Esophagus mucosa (tissue), 1 donor: ENCODE results near the gene KIFC1. TPM values are rescaled to one million over a fixed set of nuclear protein-coding genes. Genes with fewer than 3 reads are reported as not detected.

Source experiments
- ATAC-seq: fragments of 200-7000 bp; cut with Tn5 transposase; one replicate; pipeline ENCODE4 v1.9.1; 2020
- total RNA-seq: library from RNA; stranded (reverse); gene quantifications from one replicate; pipeline ENCODE4 v1.2.4, GENCODE V29; 2023
- donor health status: DM: yes; HTN: yes; CAD: no.

The KIFC1 gene
- total RNA-seq, 1 donor from 2014 or later = 19.0 TPM

DNA sequence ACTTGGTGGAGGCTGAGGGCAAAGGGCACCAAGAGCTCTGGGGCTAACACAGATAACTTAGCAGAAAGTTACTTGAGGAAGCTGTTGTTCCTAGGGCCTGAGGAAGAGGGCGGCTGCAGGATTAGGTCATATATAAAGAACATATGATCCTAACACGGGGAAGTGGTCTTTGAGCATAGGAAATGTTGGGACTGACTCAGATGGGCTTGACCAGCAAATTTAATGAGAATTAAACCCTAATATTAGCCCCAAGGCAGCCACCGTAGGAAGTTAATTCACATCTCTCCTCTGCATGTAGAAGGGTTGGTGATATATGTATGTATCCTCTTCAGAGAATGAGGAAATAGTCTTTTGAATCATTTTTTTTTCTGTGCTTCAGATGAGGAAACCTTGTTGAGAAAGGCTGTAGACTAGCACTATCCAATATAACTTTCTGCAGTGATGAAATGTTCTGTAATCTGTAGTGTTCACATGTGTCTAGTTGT lies 53.5 kb downstream of the KIFC1 start:
- ATAC-seq = no peak

DNA sequence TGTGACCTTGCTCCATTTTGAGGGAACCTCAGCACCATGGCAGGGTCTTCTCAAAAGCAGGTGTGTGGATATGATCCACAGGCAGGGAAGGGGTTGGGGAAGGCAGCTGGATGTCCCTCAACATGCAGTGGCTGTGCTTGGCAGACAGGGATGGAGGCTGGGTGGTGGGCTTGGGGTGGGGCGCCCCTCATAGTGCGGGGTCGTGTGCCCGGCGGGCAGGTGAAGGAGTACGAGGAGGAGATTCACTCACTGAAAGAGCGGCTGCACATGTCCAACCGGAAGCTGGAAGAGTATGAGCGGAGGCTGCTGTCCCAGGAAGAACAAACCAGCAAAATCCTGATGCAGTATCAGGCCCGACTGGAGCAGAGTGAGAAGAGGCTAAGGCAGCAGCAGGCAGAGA lies 54.7 kb downstream of the KIFC1 start:
- no peak for ATAC-seq

DNA sequence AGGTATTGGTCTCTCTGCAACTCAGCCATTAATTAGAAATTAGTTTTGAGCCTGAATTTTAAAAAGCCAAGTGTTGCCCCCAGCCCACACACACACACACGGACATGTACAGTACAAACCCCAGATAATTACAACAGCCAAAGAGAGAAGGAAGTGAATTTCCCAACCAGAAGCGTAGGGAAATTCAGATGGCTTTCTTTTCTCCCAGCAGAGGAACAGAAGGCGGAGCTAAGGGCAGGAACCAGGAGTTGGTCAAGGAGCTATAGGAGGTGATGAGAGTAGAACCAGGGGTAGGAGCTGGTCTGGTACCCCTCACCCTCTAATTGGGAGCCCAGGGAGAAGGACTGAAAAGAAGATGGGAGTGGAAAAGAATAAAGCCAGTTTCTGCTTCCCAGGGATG lies 58.8 kb downstream of the KIFC1 start:
- no peak for ATAC-seq

DNA sequence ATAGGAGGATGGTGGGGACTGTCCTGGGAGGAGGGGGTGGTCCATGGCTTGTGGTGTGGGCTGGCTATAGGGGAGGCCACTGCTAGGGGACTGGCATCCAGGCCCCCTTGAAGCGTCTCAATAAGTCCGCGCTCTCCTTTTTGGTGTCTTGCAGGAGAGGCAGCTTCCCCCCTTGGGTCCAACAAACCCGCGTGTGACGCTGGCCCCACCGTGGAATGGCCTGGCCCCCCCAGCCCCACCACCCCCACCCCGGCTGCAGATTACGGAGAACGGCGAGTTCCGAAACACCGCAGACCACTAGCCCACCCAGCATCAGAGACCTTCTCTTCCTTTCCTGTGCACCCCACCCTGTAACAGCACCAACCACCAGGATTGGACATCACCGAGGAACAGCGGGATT lies 60.0 kb downstream of the KIFC1 start:
- ATAC-seq = no peak

DNA sequence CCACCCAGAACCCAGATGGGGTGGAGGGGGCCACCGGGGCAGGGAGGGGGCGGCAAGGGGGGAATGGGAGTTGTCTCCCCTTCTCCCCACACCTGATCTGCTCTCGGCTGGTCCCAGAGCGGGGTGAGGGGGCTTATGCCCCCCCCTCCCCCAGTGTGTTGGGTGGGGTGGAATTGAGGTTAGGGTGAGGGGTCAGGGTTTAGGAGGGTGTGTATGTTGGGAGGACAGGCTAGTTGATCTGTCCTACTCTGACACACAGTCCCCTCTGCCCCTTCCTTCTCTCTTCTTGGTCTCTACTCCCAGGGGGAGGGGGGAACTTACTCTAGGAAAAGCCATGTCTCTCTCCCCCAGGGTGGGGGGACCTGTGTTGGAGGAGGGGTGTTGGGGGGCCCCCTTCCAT lies 60.9 kb downstream of the KIFC1 start:
- ATAC-seq = no peak

DNA sequence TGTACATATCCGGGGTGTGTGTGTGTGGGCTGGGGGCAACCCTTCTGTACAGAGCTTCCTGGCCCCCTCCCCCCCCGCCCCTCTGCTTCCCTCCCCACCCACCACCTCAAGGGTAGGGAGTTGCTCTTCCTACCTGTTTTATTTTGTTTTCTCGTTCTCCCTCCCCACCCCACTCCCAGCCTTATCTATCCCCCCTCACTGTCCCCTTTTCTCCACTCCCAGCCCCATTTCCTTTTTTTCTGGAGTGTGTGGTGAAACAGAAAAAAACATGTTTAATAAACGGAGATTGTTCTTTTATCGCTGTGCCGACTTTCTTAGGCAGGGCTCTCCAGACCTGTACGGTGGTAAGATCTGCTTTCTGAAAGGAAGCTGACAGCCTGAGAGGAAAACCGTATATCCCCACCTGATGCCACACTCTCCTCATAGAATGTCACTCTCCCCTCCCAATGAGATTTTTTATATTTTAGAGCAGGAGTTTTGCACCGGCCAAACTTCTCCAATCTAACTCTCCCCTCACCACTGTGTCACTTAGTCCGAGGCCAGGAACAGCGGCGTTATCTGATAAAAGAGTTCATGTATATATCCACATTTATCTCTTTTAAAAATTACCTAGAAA lies 61.9 kb downstream of the KIFC1 start:
- ATAC-seq = no peak

DNA sequence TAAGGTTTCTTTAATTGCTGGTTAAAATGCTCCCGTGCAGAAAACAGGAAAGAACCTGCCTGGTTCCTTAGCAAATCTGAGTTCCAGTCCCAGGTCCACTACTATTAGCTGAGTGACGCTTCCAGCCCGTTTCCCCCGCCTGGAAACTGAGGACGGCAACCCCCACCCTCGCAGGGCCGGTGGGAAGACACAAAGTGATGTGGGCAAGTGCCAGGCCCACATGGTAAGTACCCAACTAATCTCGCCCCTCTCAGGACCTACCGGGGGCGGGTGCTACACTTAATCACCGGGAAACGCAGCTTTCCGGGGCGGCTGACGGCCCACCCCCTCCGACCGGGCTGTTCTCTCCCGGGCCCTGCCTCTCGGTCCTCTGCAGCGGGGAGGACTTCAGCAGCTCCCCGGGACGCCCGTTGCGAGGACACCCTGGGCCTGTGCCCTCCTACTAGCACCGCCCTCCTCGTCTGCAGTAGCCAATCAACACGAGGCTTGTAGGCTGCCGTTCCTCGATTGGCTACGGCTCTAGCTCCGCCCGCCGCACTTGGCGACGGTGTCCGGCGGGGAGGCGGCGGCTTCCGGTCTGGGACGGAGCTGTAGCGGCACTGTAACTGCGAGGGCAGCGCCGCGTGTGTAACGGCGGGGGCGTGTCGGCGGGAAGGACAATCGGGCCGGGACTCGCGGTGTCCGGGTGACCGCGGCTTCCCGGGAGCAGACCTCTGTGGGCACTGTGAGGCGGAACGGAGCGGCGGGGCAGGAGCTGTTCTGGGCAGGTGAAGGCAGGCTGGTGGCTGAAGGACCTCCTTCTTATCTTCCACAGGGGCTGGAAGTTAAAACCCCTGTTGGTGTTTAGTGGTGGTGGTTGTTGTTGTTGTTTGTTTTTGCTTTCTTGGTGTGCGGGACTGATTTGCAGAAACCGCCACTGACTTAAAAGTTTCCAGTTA lies 62.7 kb downstream of the KIFC1 start, which contains the start of gene ZBTB9:
Gene ZBTB9, plus strand, starts transcription at position 568 of the 938 bp plus-strand sequence. CDS start 525 bp downstream, outside the sequence.
- ATAC-seq = peak; percentile 99

DNA sequence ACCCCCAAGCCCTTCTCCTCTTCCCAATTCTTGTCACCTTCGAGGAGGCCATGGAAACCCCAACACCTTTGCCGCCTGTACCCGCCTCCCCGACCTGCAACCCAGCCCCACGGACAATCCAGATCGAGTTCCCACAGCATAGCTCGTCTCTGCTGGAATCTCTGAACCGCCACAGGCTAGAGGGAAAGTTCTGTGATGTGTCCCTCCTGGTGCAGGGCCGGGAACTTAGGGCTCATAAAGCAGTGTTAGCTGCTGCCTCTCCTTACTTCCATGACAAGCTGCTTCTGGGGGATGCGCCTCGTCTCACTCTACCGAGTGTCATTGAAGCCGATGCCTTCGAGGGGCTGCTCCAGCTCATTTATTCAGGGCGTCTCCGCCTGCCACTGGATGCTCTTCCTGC lies 63.4 kb downstream of the KIFC1 start:
- no peak for ATAC-seq

DNA sequence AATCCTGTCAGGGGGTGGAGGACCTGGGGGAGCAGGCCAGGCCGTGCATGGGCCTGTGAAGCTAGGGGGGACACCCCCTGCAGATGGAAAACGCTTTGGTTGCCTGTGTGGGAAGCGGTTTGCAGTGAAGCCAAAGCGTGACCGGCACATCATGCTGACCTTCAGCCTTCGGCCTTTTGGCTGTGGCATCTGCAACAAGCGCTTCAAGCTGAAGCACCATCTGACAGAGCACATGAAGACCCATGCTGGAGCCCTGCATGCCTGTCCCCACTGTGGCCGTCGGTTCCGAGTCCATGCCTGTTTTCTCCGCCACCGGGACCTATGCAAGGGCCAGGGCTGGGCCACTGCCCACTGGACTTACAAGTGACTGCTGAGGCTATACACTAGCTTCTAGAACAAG lies 64.5 kb downstream of the KIFC1 start:
- no peak for ATAC-seq

DNA sequence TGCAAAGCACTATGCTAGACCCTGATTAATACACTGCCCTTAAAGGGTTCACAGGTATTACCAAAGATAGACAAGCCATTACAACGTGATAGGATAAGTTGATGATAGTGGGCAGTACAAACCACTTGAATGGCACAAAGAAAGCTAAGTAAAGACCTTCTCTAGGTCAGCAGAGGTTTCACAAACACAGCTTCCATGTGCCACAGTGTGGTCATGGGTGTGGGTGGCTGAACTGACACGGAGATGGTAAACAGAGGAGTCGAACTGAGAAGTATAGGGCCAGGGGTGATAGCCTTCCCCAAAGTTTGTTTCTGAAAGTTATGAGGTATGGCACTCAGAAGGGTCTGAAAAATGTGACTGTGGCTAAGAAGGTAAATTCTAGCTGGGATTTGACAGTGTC lies 67.1 kb downstream of the KIFC1 start:
- ATAC-seq = no peak

DNA sequence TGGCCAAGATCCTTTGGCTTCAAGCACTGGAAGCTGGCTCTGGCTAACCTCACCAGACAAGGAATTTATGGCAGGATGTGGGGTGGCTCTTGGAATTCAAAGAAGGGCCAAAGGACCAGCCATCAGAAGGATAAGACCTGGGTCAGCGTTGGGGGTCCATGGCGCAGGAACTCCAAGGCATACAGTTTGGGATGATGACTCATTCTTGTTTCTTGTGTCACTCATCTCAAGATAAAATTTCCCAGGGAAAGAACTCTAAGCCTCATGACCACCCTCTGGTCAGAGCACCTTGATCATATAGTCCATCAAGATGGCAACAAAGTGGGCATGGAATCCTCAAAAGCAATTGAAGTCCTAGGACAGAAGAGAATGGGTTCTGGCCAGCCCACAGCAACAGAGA lies 67.6 kb downstream of the KIFC1 start:
- ATAC-seq = no peak

Other genes with a start within 250 kb of the KIFC1 start
- gene COL11A2, start 199.4 kb upstream of the KIFC1 start, total RNA-seq = 0.32 TPM
- 19.6 TPM for gene RXRB, start 191.2 kb upstream of the KIFC1 start, total RNA-seq
- gene SLC39A7, start 191.0 kb upstream of the KIFC1 start, total RNA-seq = 31.1 TPM
- gene HSD17B8, start 187.2 kb upstream of the KIFC1 start, total RNA-seq = 27.3 TPM
- gene RING1, start 183.3 kb upstream of the KIFC1 start, total RNA-seq = 27.0 TPM
- gene VPS52, start 119.9 kb upstream of the KIFC1 start, total RNA-seq = 38.8 TPM
- 3,499 TPM for gene RPS18, start 119.7 kb upstream of the KIFC1 start, total RNA-seq
- 16.9 TPM for gene B3GALT4, start 114.7 kb upstream of the KIFC1 start, total RNA-seq
- gene WDR46, start 102.6 kb upstream of the KIFC1 start, total RNA-seq = 31.5 TPM
- 39.9 TPM for gene PFDN6, start 102.2 kb upstream of the KIFC1 start, total RNA-seq
- gene RGL2, start 92.9 kb upstream of the KIFC1 start, total RNA-seq = 55.8 TPM
- gene TAPBP, start 77.7 kb upstream of the KIFC1 start, total RNA-seq = 63.5 TPM
- 10.6 TPM for gene ZBTB22, start 74.1 kb upstream of the KIFC1 start, total RNA-seq
- 28.1 TPM for gene DAXX, start 68.9 kb upstream of the KIFC1 start, total RNA-seq
- gene PHF1, start 19.2 kb downstream of the KIFC1 start, total RNA-seq = 13.4 TPM
- 92.4 TPM for gene CUTA, start 26.3 kb downstream of the KIFC1 start, total RNA-seq
- 7.1 TPM for gene SYNGAP1, start 28.2 kb downstream of the KIFC1 start, total RNA-seq
- gene ZBTB9, start 62.8 kb downstream of the KIFC1 start, total RNA-seq = 5.5 TPM
- 33.5 TPM for gene BAK1, start 188.5 kb downstream of the KIFC1 start, total RNA-seq
- 23.7 TPM for gene ITPR3, start 229.5 kb downstream of the KIFC1 start, total RNA-seq